Measurements from ENCODE around the gene SLC38A6.

DNA sequence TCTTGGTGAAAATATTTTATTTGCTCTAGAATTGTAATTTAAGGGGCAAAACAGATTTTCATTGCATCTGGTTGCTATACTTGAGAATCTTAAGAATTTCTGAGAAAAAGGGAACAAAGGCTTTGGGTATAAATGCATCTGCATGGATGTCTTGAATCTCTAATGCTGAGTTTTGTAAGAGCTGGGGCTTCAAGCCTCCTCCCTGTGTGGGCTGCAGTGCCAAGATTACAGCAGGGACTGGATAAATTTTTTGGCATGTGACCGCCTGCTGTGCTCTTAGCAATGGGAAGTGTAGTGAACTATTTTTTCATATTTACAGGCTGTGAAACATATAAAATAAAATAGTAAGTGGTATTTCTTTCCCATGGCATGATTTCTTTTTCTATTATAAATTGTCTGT, 70.0 kb downstream of the SLC38A6 start:
- TF ChIP-seq CTCF (IDR thresholded peaks at IDR 0.05), result no peak
- no peak for TF ChIP-seq POLR2A (IDR thresholded peaks at IDR 0.05)

Data from body of pancreas (tissue), 4 donors.